GM21825 (cell line): ENCODE data around the gene DPP9.
"Not testable (repeated sequence)": the region's sequence is repeated elsewhere in the genome, so short reads cannot be mapped to it uniquely, and the experiment has no call there.

Experiments used
- ATAC-seq: cut with Tn5 transposase; IDR thresholded peaks from one replicate; pipeline ENCODE4 v1.9.1; 2021; ENCODE audit warnings: mild to moderate bottlenecking, moderate library complexity; ENCODE audit not compliant: unreplicated experiment

DPP9 gene

GRCh38 chr19:4691373-4691772 is 32.3 kb downstream of the DPP9 start:
- no peak for ATAC-seq

GRCh38 chr19:4690361-4690760 is 33.3 kb downstream of the DPP9 start:
- ATAC-seq = no peak

GRCh38 chr19:4689403-4689802 is 34.2 kb downstream of the DPP9 start:
- no peak for ATAC-seq

- ATAC-seq = no peak
These were observed 35.1 kb downstream of the DPP9 start for GRCh38 chr19:4688587-4688986.

- ATAC-seq = no peak
These were observed 36.2 kb downstream of the DPP9 start for GRCh38 chr19:4687396-4687795.

- ATAC-seq = no peak
These were observed 36.9 kb downstream of the DPP9 start for GRCh38 chr19:4686700-4687099.

GRCh38 chr19:4684312-4685095 is 39.1 kb downstream of the DPP9 start:
- no peak for ATAC-seq

- ATAC-seq = no peak
These were observed 41.0 kb downstream of the DPP9 start for GRCh38 chr19:4682417-4683200.

GRCh38 chr19:4680021-4680420 is 43.6 kb downstream of the DPP9 start:
- not testable (repeated sequence) for ATAC-seq

GRCh38 chr19:4678881-4679790 is 44.5 kb downstream of the DPP9 start:
- ATAC-seq = no peak

- ATAC-seq = no peak
These were observed 46.5 kb downstream of the DPP9 start for GRCh38 chr19:4676955-4677731.

GRCh38 chr19:4675346-4675745 is 48.3 kb downstream of the DPP9 start:
- ATAC-seq = no peak

GRCh38 chr19:4673726-4674125 is 49.9 kb downstream of the DPP9 start:
- ATAC-seq = no peak

- no peak for ATAC-seq
These were observed 50.4 kb downstream of the DPP9 start for GRCh38 chr19:4673216-4673615.

GRCh38 chr19:4671185-4671851 is 52.3 kb downstream of the DPP9 start:
- no peak for ATAC-seq

- ATAC-seq = peak; percentile 84
These were observed 53.7 kb downstream of the DPP9 start, which contains the start of gene MYDGF for GRCh38 chr19:4669723-4670480. Gene MYDGF (minus strand): TSS chr19:4670342. CDS start chr19:4670334, 8 bp downstream.

GRCh38 chr19:4664642-4665041 is 59.0 kb downstream of the DPP9 start:
- no peak for ATAC-seq

GRCh38 chr19:4662812-4663211 is 60.8 kb downstream of the DPP9 start:
- no peak for ATAC-seq
